ENCODE results near the gene LHX5.

Gene LHX5

GRCh38 chr12:113428482-113428881 lies 43.2 kb downstream of the LHX5 start:
- no peak overlapping the region for H3K4me3 ChIP-seq (ENCODE audit: control insufficient read depth, low read depth, low read length)
- DNase-seq (ENCODE audit: low read depth): no peak
- TF ChIP-seq, protein P1, sequence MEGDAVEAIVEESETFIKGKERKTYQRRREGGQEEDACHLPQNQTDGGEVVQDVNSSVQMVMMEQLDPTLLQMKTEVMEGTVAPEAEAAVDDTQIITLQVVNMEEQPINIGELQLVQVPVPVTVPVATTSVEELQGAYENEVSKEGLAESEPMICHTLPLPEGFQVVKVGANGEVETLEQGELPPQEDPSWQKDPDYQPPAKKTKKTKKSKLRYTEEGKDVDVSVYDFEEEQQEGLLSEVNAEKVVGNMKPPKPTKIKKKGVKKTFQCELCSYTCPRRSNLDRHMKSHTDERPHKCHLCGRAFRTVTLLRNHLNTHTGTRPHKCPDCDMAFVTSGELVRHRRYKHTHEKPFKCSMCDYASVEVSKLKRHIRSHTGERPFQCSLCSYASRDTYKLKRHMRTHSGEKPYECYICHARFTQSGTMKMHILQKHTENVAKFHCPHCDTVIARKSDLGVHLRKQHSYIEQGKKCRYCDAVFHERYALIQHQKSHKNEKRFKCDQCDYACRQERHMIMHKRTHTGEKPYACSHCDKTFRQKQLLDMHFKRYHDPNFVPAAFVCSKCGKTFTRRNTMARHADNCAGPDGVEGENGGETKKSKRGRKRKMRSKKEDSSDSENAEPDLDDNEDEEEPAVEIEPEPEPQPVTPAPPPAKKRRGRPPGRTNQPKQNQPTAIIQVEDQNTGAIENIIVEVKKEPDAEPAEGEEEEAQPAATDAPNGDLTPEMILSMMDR (IDR thresholded peaks at IDR 0.05; ENCODE audit: control insufficient read depth, insufficient read depth, low read depth, low read length, missing control alignments): no peak

DNA sequence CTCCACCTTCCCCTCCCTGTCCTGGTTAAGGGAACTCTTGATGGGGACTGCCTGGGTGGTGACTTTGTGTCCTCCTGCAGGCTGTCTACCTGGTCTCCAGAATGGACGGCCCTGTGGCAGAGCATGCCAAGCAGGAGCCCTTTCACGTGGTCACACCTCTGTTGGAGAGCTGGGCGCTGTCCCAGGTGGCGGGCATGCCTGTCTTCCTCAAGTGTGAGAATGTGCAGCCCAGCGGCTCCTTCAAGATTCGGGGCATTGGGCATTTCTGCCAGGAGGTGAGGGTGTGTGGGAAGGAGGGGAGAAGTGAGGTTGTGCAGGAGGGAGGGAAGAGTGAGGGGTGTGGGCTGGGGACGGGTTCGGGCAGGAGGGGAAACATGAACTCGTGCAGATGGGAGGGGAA lies 43.8 kb downstream of the LHX5 start:
- TF ChIP-seq, protein P1 (IDR thresholded peaks at IDR 0.05; ENCODE audit: control insufficient read depth, insufficient read depth, low read depth, low read length, missing control alignments): no peak
- H3K4me3 ChIP-seq (ENCODE audit: control insufficient read depth, low read depth, low read length): no peak overlapping the region
- no peak for DNase-seq (ENCODE audit: low read depth)

DNA sequence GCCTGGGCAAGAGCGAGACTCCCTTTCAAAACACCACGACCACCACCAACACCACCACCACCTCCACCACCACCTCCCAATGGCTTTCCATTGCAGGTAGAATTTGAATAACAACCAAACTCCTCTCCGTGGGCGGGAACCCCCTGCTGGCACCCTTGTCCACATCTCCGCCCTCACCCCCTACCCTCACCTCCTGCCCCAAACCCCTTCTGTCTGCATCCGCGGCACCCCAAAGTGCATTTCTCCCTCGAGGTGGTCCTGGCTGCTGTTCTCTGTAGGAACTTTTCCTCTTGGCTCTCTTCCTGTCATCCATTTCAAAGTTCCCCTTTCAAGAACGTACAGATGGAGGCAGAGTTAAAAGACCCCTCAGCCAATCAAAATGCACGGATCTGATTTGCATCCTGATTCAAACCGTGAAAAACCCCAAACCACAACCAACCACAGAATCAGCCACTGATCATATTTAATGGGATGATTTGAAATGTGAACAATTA lies 45.7 kb downstream of the LHX5 start:
- TF ChIP-seq, protein P1 (IDR thresholded peaks at IDR 0.05; ENCODE audit: control insufficient read depth, insufficient read depth, low read depth, low read length, missing control alignments): no peak
- DNase-seq (ENCODE audit: low read depth): no peak
- no peak overlapping the region for H3K4me3 ChIP-seq (ENCODE audit: control insufficient read depth, low read depth, low read length)

DNA sequence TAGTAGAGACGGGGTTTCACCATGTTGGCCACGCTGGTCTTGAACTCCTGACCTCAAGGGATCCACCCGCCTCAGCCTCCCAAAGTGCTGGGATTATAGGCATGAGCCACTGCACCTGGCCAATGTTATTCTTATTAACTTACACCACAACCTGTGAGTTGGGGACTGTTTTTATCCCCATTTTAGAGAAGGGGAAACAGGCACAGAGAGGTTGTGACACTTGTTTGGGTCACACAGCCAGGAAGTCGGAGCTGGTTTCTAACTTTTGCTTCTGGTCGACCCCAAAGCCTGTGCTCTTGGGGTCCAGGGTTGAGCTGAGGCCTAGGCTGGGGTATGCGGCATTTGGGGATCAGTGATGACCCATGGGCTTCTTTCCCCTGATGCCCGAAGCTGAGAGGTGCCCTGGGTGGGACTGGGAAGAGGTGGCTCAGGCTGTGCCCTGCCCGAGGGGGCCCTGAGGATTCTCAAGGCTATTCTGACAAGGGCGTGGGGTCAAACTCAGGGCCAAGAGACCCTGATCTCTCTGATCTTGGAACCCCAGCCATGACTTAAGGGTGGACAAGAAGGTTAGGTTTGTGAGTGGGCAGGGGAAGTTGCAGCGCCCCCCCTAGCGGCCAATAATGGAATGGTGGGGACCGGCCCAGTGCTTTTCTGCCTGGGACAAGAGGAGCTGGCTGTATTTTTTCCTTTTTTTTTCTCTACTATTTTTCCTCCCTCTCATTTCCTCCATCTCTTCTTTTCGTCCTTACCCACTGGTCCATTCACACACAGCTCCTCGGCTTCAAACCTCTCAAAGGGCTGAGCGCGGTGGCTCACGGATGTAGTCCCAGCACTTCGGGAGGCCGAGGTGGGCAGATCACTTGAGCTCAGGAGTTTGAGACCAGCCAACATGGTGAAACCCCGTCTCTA lies 46.5 kb downstream of the LHX5 start:
- DNase-seq (ENCODE audit: low read depth): no peak
- H3K4me3 ChIP-seq (ENCODE audit: control insufficient read depth, low read depth, low read length): no peak overlapping the region
- TF ChIP-seq, protein P1 (IDR thresholded peaks at IDR 0.05; ENCODE audit: control insufficient read depth, insufficient read depth, low read depth, low read length, missing control alignments): peak; percentile 92

DNA sequence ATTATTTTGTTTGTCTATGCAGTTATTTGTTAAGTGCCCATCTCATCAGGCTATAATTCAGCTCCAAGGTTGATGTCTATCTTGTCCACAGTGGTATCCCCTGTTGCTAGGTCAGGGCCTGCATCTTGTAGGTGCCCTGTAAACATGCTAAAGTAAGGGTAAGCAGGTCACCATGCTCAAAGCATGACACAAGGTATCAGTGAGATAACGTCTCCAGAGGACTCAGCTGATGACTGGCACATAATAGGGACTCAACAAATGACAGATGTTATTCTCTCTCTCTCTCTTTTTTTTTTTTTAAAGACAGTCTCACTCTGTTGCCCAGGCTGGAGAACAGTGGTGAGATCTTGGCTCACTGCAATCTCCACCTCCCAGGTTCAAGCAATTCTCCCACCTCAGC lies 47.2 kb downstream of the LHX5 start:
- no peak overlapping the region for H3K4me3 ChIP-seq (ENCODE audit: control insufficient read depth, low read depth, low read length)
- no peak for DNase-seq (ENCODE audit: low read depth)
- TF ChIP-seq, protein P1 (IDR thresholded peaks at IDR 0.05; ENCODE audit: control insufficient read depth, insufficient read depth, low read depth, low read length, missing control alignments): no peak

GRCh38 chr12:113422886-113423669 lies 48.6 kb downstream of the LHX5 start:
- TF ChIP-seq, protein P1 (IDR thresholded peaks at IDR 0.05; ENCODE audit: control insufficient read depth, insufficient read depth, low read depth, low read length, missing control alignments): no peak
- peak overlapping the region; percentile 65 for H3K4me3 ChIP-seq (ENCODE audit: control insufficient read depth, low read depth, low read length)

More at GRCh38 chr12:113422886-113423669, 48.6 kb downstream of the LHX5 start:
- DNase-seq (ENCODE audit: low read depth): no peak
